LNCAP (cell line): ENCODE results near the gene GLS.

Experiments
- TF ChIP-seq, protein P1 (sequence below): fragments of 450-650 bp; IDR thresholded peaks from 2 replicates; pipeline ENCODE4 v1.5.1; 2017; ENCODE audit warnings: mild to moderate bottlenecking

GLS gene

DNA sequence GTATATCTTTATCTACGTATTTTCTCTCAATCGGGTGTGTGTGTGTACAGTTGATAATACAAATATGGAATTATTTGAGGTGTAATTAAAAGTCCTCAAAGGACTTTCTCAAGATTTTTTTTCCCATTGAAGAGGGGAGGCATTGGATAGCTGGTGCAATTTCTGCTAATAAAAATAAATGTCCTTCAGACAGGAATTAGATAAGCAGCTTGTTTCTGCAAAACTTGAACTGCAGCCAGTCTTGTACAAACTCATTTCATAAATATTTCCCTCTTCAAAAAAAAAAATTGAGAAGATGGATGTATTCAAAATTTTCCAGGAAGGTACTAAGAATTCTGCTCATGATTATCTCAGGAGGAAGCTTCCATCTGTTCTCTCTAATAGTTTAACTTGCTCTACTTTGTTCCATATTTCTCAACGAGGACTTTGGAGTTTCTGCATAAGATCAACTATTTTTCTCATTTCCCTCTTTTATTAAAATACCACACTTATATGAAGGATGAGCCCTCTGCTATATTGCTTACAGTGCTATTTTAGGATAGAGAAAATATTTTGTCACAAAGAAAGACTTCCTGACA lies 33.0 kb upstream of the GLS start:
- TF ChIP-seq, protein P1, sequence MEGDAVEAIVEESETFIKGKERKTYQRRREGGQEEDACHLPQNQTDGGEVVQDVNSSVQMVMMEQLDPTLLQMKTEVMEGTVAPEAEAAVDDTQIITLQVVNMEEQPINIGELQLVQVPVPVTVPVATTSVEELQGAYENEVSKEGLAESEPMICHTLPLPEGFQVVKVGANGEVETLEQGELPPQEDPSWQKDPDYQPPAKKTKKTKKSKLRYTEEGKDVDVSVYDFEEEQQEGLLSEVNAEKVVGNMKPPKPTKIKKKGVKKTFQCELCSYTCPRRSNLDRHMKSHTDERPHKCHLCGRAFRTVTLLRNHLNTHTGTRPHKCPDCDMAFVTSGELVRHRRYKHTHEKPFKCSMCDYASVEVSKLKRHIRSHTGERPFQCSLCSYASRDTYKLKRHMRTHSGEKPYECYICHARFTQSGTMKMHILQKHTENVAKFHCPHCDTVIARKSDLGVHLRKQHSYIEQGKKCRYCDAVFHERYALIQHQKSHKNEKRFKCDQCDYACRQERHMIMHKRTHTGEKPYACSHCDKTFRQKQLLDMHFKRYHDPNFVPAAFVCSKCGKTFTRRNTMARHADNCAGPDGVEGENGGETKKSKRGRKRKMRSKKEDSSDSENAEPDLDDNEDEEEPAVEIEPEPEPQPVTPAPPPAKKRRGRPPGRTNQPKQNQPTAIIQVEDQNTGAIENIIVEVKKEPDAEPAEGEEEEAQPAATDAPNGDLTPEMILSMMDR = no peak

GRCh38 chr2:190849774-190850173 lies 30.8 kb upstream of the GLS start:
- TF ChIP-seq, protein P1 = no peak

GRCh38 chr2:190853531-190854383 lies 26.9 kb upstream of the GLS start:
- TF ChIP-seq, protein P1 = no peak

DNA sequence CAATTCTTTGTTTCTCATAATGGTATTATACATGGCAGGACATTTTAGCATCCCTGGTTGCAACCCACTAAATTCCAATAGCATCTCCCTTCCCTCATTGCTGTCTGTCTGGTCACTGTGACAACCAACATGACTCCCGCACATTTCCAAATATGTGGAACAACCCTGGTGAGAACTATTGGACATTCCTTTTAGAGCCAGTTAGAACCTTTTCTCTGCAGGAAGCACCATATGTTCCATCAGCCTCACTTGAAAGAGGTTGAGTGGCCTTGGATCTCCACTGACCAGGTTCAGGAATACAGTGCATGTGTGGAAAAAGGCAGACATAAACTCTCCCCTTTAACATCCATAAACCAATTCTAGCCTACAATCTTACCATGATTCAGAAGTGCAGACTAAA lies 25.9 kb upstream of the GLS start:
- TF ChIP-seq, protein P1 = no peak

- TF ChIP-seq, protein P1 = no peak
These were observed 25.4 kb upstream of the GLS start for GRCh38 chr2:190855245-190855644.

- TF ChIP-seq, protein P1 = no peak
These were observed 23.6 kb upstream of the GLS start for GRCh38 chr2:190856985-190857384.

GRCh38 chr2:190858817-190859216 lies 21.8 kb upstream of the GLS start:
- TF ChIP-seq, protein P1 = no peak
